CD4-positive, alpha-beta T cell treated with Interferon alpha-2 for 1 hour (primary cell): ENCODE measurements around the gene ADIPOR2.

Source experiments
- DNase-seq, 2 donors: peaks; one replicate each; pipeline ENCODE4 v3.0.0-alpha.2; 2020 to 2022

Gene ADIPOR2

DNA sequence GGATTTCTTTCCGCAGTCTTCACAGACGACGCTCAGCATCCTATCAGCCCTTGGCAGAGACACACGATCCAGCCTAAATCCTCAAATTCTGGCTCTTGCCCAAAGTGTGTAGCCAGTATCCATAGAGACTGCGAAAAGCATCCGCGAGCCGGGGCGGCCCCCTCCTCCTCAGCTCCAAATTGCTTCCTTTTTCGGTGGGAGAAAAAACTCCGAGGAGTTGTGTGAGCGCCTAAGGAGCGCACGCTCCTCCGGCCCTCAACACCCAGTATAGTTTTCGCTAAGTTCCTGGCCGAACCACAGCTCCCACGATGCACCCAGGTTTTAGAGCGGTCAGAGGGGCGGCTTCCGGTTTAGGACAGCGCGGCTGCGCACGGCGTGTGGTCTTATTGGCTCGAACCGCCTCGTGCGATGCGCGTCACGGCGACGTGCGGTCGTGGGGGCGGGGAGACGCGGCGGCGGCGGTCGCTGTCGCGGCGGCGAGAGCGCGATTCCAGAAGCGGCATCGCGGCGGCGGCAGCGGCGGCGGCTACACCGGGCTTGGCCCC, at the start of gene ADIPOR2:
ADIPOR2 (plus strand) TSS at position 493 of the 545 bp plus-strand sequence. CDS start 63,274 bp downstream, outside the sequence.
- DNase-seq: peak; percentile 94 to 95

DNA sequence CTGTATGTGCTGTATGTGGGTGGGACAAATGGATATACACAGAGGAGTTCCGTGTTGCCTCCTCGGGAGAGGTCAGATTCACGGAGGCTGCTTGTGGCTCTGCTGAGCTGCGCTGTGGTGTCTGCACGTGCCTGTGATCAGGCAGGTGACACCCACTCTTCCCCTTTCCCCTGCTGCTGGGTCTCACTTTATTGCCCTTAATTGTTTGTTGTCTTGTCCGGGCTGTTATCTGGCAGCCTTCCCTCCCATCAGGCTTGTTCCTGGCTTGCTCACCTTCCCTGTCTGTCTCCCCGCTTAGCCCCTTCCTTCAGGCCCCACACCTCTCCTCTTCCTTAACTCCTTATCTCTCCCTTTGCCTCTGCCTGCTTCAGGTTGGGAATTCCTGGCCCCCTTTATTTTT, 48.4 kb upstream of the ADIPOR2 start:
- no peak for DNase-seq

DNA sequence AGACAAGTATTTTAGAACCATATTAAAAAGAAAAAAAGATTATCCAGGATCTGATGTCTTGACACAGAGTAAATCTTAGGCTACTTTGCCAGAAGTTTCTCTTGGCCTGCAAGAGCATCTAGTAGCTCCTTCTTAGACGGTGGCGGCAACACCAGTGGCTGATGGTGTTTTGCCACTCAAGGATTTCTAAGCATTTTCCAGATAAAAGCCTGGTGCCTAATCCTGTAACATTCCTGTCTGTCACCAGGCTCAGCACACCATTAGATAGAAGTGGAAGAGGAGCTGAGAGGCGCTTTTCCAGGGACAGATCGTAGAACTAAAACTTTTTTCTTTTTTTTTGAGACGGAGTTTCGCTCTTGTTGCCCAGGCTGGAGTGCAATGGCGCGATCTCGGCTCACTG, 47.8 kb upstream of the ADIPOR2 start:
- DNase-seq: no peak

- no peak for DNase-seq
Measured at GRCh38 chr12:1643905-1644533, 46.9 kb upstream of the ADIPOR2 start.

DNA sequence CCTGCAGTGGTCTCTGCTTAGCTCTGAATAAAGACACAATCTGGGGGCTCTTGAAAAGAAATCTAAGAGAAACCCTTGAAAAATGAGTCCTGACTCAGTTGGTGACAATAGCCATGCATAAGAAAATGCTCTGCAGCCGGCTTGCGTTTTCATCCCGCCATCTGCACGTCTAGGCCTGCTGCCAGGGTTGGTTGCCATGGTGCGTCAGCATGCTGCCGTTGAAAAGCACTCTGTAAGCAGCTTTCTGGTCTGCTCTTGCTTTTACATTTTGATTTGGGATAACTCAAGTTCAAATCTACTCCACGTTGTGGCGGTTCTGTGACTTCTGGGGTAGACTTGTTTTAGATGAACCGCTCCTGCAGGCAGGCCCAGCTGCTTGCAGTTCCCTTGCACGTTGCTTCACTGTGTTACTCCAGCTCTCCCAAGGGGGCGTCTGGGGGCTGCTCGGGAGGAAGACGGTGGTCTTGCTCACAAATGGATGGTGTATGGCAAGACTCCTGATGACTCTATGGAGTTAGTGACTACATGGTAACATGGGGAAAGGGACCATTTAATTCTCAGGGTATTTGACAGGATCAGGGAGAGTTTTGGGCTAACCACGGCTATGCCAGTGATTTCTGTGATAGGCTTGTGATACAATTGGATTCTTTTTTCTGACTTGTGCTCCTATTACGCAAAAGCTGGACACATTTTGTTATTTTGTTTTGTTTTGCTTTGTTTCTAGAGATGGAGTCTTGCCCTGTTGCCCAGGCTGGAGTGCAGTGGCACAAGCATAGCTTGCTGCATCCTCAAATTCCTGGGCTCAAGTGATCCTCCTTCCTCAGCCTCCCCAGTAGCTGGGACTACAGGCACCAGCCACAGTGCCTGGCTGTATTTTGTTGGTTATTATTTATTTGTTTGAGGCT, 46.1 kb upstream of the ADIPOR2 start:
- no peak for DNase-seq

- DNase-seq: no peak
Measured at GRCh38 chr12:1645819-1646218, 45.1 kb upstream of the ADIPOR2 start.

DNA sequence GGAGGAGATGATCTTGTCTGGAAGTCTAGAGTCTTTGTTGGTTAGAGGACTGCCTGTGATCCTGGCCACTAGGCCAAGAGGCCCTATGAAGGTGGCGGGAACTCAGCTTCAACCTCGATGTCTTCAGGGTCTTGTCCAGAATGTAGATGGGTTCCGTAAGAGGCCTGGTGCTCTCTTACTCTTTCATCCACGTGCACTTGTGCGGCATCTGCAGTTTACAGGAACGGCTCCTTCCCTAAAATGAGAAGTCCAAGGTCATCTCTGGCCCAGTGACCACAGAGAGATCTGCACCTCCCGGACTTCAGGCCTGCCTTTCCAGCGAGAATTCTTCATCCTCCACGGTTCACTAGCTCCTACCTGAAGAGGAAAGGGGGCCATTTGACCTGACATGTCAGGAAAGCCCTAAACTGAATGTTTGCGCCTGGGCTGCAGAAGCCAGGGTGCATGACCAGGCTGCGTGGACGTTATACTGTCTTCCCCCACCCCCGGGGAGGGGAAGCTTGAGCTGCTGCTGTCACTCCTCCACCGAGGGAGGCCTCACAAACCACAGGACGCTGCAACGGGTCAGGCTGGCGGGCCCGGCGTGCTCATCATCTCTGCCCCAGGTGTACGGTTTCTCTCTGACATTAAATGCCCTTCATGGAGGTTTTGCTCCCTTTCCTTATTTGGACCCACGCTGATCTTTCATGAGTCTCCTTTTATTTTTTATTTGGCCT, 44.1 kb upstream of the ADIPOR2 start:
- no peak for DNase-seq

GRCh38 chr12:1647285-1647669, 43.6 kb upstream of the ADIPOR2 start:
- no peak for DNase-seq

DNA sequence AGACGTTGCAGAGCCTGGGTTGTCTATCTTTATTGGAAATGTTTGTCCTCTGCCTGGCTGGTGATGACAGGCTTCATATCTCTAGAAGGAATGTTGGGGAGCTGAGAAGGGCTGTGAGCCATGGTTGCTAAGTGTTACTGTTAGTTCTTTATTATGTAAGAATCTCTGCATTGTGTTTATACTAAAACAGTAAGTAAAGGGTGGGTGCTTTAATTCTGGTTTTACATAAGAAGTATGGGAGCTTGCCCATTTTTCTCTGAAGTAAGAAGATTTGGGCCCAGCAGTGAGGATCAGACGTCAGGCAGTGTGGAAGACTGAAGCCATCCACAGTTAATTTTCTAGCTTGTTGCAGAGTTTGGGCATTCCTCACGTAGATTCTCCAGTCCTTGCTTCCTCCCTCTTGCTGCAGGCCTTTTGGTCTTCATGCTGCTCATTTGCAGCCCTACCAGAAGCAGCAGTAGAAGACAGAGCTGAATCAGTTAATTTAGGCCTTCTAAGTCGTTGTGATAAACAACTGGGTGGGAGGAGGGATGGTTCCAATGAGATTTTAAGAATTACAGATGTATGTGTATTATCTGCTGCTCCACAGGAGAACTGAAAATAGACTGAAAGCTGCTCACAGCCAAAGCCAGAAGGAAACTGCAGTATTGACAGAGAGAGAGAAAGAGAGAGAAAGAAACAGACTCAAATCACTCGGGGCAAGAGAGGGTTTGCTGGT, 40.5 kb upstream of the ADIPOR2 start:
- DNase-seq: no peak

DNA sequence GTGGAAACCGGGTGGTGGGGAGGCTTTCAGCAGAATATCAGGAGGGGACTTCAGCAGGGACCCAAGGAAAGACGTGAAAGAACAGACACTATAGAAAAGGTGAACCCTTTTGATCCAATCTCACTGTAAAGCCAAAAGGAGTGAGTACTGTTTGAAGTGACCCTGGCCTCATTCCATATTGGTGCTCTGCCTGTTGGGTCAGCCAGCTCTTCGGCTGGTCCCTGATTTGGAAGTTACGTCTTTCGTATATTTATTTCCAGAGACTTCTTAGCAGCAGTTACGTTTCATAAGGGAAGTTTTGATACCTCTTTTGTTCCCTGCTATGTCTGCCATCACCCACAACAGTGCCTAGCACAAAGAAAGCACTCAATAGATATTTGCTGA, 39.9 kb upstream of the ADIPOR2 start:
- no peak for DNase-seq

GRCh38 chr12:1651946-1652345, 38.9 kb upstream of the ADIPOR2 start:
- no peak for DNase-seq

- no peak for DNase-seq
Measured at GRCh38 chr12:1655225-1655788, 35.6 kb upstream of the ADIPOR2 start.

- no peak for DNase-seq
Measured at GRCh38 chr12:1656902-1657301, 34.0 kb upstream of the ADIPOR2 start.

DNA sequence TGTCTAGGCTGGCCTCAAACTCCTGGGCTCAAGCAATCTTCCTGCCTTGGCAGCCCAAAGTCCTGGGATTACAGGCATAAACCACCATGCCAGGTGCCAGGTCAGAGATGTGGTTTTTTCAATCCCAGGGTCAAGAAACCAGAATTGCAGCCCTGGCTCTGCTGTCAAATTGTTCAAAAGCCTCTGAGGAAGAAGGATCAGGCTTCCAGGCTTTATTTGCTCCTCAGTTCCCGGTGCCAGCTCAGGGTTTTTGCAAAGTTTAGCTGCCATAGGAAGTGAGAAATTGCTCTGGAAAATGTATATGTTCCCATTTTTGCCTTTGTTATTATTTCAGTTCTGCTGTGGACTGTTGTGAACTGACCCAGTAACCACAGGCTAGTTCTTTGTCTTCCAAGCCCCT, 33.2 kb upstream of the ADIPOR2 start:
- DNase-seq: no peak

DNA sequence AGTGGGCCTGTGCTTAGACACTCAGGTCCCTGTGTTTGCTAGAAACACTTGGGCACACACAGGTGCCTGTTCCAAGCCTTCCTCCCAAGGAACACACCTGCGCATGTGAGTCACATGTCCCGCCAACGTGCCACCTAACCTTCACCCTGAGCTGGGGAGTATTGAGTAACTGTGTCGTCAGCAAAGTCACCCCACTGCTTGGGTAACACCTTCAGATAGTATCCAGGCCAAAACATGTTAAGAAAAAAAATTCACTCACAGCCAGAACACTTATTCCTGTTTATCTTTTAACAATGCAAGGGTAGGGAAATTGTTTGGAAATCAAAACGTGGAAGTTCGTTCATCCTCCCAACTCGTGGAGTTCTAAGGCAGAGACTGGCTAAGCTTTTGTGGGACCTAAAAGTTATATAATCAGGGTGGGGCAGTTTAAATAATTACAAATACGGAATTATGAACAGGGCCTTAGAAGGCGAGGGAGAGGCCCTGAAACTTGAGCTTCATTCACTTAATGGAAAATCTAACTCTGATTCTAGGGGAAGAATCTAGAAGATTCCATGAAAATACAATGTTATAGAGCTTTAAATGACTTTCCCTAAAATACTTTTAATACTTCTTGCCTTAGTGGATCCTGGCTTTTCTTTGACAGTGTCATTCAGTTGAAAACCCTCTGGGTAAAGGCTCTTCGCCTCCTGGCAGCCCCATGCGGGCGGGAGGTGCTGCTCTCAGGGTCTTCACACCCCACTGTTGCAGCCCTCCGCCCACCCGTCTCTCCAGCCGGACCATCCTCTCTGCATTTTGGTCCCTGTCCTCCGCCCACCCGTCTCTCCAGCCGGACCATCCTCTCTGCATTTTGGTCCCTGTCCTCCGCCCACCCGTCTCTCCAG, 30.3 kb upstream of the ADIPOR2 start:
- peak; percentile 23 to 67 for DNase-seq

DNA sequence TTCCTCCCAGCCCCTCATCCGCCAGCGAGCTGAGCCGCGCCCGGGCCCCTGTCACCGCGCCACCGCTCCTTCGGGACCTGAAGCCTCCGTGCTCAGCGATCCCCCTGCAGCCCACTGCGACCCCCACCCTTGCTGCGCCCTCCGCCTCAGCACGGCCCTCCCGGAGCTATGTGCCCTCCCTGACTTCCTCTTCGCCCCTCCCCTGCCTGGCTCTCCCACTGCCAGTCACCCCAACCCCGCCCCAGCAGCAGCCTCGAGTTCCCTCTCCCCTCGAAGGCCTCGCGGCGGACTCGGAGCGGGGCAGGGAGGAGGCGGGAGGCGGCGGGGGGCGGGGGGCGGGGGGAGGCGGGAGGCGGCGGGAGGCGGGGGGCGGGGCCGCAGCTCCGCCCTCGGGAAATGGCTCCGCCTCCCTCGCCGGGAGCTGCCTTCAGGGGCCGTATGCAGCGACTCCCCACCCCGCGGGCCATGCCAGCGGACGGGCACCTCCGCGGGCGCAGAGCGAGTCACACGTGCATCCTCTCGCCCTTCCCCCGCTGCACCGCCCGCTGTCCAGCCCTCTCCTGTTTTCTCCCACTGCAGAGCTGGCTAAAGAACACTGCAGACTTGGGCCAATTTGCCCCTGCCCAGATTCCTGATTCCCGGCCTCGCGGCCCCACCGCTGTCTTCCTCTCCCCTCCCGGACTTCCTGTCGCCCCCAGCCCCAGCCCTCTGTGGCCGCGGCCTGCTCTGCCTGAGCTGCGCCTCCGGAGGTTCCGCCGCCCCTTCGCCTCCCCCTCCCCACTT, 29.1 kb upstream of the ADIPOR2 start:
- DNase-seq: peak; percentile 89 to 90

GRCh38 chr12:1662761-1663439, 28.0 kb upstream of the ADIPOR2 start:
- peak; percentile 28 to 37 for DNase-seq

GRCh38 chr12:1663440-1664132, 27.3 kb upstream of the ADIPOR2 start:
- peak in 1 of 2 donors; percentile 23 for DNase-seq

DNA sequence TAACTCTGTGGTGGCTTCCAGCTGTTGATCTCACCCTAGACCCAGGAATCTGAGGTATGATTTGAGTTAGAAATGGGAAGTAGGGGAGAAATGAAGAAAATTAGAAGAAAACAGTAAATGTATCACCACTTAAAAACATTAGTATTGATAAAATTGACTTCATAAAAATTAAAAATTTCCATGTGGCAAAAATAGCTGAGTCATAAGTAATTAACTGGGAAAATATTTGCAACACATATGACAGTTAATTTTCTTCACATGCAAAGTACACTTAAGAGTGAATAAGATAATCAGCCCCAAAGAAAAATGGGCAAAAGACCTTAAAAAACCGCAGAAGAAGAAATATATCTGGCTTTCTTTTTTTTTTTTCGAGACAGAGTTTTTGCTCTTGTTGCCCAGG, 25.5 kb upstream of the ADIPOR2 start:
- no peak for DNase-seq
